Ovary (tissue), 9 donors: ENCODE measurements around the gene DPEP1. TPM values are rescaled to one million over a fixed set of nuclear protein-coding genes. Genes with fewer than 3 reads are reported as not detected.
"Not testable (repeated sequence)": the region's sequence is repeated elsewhere in the genome, so short reads cannot be mapped to it uniquely, and the experiment has no call there.

Experiments used
- DNase-seq, 5 donors: peaks; one replicate each; pipeline ENCODE4 v3.0.0-alpha.2; 2019 to 2020
- H3K27ac ChIP-seq, 2 donors: fragments of 200-600 bp; one replicate each; pipeline versions ENCODE4 v1.5.1 to v1.8.0; 2019 to 2022
- H3K27me3 ChIP-seq: fragments of 200-600 bp; one replicate; pipeline ENCODE4 v1.8.0; 2022
- H3K36me3 ChIP-seq: fragments of 200-600 bp; sonication (generic); one replicate; pipeline ENCODE4 v1.5.1; 2019
- H3K4me1 ChIP-seq: one replicate; pipeline ENCODE4 v1.8.1; 2013; ENCODE audit warnings: mild to moderate bottlenecking, moderate library complexity; ENCODE audit not compliant: insufficient read depth
- H3K4me3 ChIP-seq: fragments of 200-600 bp; sonication (generic); one replicate; pipeline ENCODE4 v1.5.1; 2017
- H3K9me3 ChIP-seq, 2 donors: fragments of 200-600 bp in 1 of 2; sonication (generic) in 1 of 2; one replicate each; pipeline versions ENCODE4 v1.5.1 to v1.8.1; 2013 to 2019; ENCODE audit warnings: mild to moderate bottlenecking in 1 of 2, moderate library complexity in 1 of 2
- CTCF ChIP-seq, 3 donors: fragments of 450-650 bp in 2 of 3; fragments of 200-600 bp in 1 of 3; IDR thresholded peaks; one replicate each; pipeline versions ENCODE4 v1.5.1 to v1.8.0; 2016 to 2022; ENCODE audit warnings: antibody characterized with exemption in 3 of 3, mild to moderate bottlenecking in 1 of 3
- EP300 ChIP-seq: sonication (generic); formaldehyde crosslinking; IDR thresholded peaks from one replicate; pipeline ENCODE4 v1.6.1; 2017; ENCODE audit warnings: antibody characterized with exemption
- POLR2A ChIP-seq: fragments of 450-650 bp; IDR thresholded peaks from one replicate; pipeline ENCODE4 v1.6.1; 2017; ENCODE audit warnings: antibody characterized with exemption, mild to moderate bottlenecking, moderate library complexity
- WGBS, 3 donors: extraction: QIAGEN DNeasy Blood & Tissue Kit in 1 of 3; methylation state at CpG; one replicate each; pipeline versions ENCODE4 v1.1.5 to v1.1.7; 2013 to 2017; 5-methylcytosine and 5-hydroxymethylcytosine counted together
- intact Hi-C, 4 donors: fragments of 100-400 bp; cut with DNase I; formaldehyde crosslinking; loops; one replicate each; pipeline versions ENCODE4 v1.11.0 to v1.15.1; 2022 to 2023
- polyA plus RNA-seq, 2 donors: library from polyadenylated mRNA; stranded (reverse); fragments of 200-250 nt in 1 of 2; fragments of 350-450 nt in 1 of 2; fragmentation: Illumina TruSeq in 1 of 2; extraction: RNeasy Lipid Tissue Mini Kit (QIAGEN cat#74804) in 1 of 2; gene quantifications; one replicate each; pipeline ENCODE4 v1.2.3, GENCODE V29; 2013 to 2014
- total RNA-seq, 7 donors: library from RNA; depleted of rRNA in 2 of 7; stranded (reverse); fragments of >200 nt in 2 of 7; fragmentation: NEBNext Ultra II Directional in 3 of 7; extraction: Animal tissue kit (Norgen Biotek cat#: 25700) in 3 of 7; gene quantifications; one replicate each; pipeline versions ENCODE4 v1.1.0 to v1.2.4, GENCODE V29; 2016 to 2023
- donor health status: DM: no; HTN: no; CAD: no; lungs with moderate emphysema.
- donor health status: DM: no; HTN: no; CAD: no.
- donor health status: Bipolar disorder and iron deficiency.
- donor health status: DM: yes; HTN: yes; CAD: no.
- donor health status: DM: no; HTN: no; CAD: no.
- donor health status: DM: yes; HTN: yes; CAD: no.

Gene DPEP1
- total and polyA plus RNA-seq, 9 donors, result 0.30 to 5.7 (median 1.3) TPM; not detected in 1

- DNase-seq, result no peak
- no peak for TF ChIP-seq POLR2A
- TF ChIP-seq EP300, result no peak
- no peak for TF ChIP-seq CTCF (IDR thresholded peaks at IDR 0.05)
- intact Hi-C loops, result no loop called here
- Histone ChIP-seq H3K4me3 (no peak overlapping the region), H3K9me3 (no peaks in the 10 kb centered on the region), H3K27me3 (no peaks in the 10 kb centered on the region), H3K36me3 (no peaks in the 10 kb centered on the region), H3K4me1 (no peaks in the 10 kb centered on the region), H3K27ac (no peak overlapping the region)
- 83 to 85% (median 83%) methylated on average over 10 of the region's 10 CpGs for WGBS, 3 donors
These were observed 57.3 kb downstream of the DPEP1 start for GRCh38 chr16:89670496-89671431.

- H3K36me3 ChIP-seq, H3K27ac ChIP-seq, DNase-seq, H3K9me3 ChIP-seq, H3K4me3 ChIP-seq, intact Hi-C loops, H3K4me1 ChIP-seq, H3K27me3 ChIP-seq: not testable (repeated sequence)
- 94 to 97% (median 94%) methylated on average over 4 of the region's 4 CpGs for WGBS, 3 donors
These were observed 58.1 kb downstream of the DPEP1 start for GRCh38 chr16:89671565-89671964.

GRCh38 chr16:89672177-89672941 lies 58.9 kb downstream of the DPEP1 start:
- 88 to 92% (median 90%) methylated on average over 16 of the region's 16 CpGs for WGBS, 3 donors
- Histone ChIP-seq H3K27me3 (no peaks in the 10 kb centered on the region), H3K36me3 (no peaks in the 10 kb centered on the region), H3K27ac (no peak overlapping the region), H3K4me1 (no peaks in the 10 kb centered on the region), H3K4me3 (no peak overlapping the region), H3K9me3 (no peaks in the 10 kb centered on the region)
- TF ChIP-seq EP300, result no peak
- no peak for TF ChIP-seq CTCF (IDR thresholded peaks at IDR 0.05)
- TF ChIP-seq POLR2A, result no peak
- intact Hi-C loops, result no loop called here
- DNase-seq, result no peak

GRCh38 chr16:89678258-89678657 lies 64.8 kb downstream of the DPEP1 start:
- WGBS, 3 donors, result 92 to 99% (median 95%) methylated on average over 2 of the region's 2 CpGs

More at GRCh38 chr16:89678258-89678657, 64.8 kb downstream of the DPEP1 start:
- intact Hi-C loops, result no loop called here
- TF ChIP-seq EP300 (no peak), CTCF (IDR thresholded peaks at IDR 0.05) (no peak), POLR2A (no peak)
- no peak for DNase-seq
- Histone ChIP-seq H3K4me1 (no peaks in the 10 kb centered on the region), H3K36me3 (no peaks in the 10 kb centered on the region), H3K27me3 (no peaks in the 10 kb centered on the region), H3K4me3 (no peak overlapping the region), H3K27ac (no peak overlapping the region), H3K9me3 (no peaks in the 10 kb centered on the region)
